ENCODE measurements around the gene TMTC1. TPM values are rescaled to one million over a fixed set of nuclear protein-coding genes. Genes with fewer than 3 reads are reported as not detected.
"Not testable (repeated sequence)": the region's sequence is repeated elsewhere in the genome, so short reads cannot be mapped to it uniquely, and the experiment has no call there.

The TMTC1 gene
- polyA plus RNA-seq, 5 donors: 1.0 to 3.9 (median 1.7) TPM

- DNase-seq: no peak
These were observed 210.8 kb downstream of the TMTC1 start for GRCh38 chr12:29572938-29573337.

- DNase-seq: no peak
These were observed 211.3 kb downstream of the TMTC1 start for GRCh38 chr12:29572464-29572863.

GRCh38 chr12:29569132-29569757 lies 214.5 kb downstream of the TMTC1 start:
- DNase-seq: no peak

GRCh38 chr12:29566441-29566840 lies 217.3 kb downstream of the TMTC1 start:
- DNase-seq: no peak

GRCh38 chr12:29565727-29566126 lies 218.0 kb downstream of the TMTC1 start:
- DNase-seq: no peak

- DNase-seq: no peak
These were observed 218.8 kb downstream of the TMTC1 start for GRCh38 chr12:29564925-29565324.

GRCh38 chr12:29563636-29564035 lies 220.1 kb downstream of the TMTC1 start:
- no peak for DNase-seq

- DNase-seq: no peak
These were observed 220.7 kb downstream of the TMTC1 start for GRCh38 chr12:29563071-29563470.

- no peak for DNase-seq
These were observed 221.5 kb downstream of the TMTC1 start for GRCh38 chr12:29562110-29562804.

GRCh38 chr12:29561664-29562071 lies 222.1 kb downstream of the TMTC1 start:
- DNase-seq: no peak

GRCh38 chr12:29559198-29559597 lies 224.5 kb downstream of the TMTC1 start:
- DNase-seq: no peak

- DNase-seq: no peak
These were observed 227.4 kb downstream of the TMTC1 start for GRCh38 chr12:29556363-29556762.

GRCh38 chr12:29555451-29555850 lies 228.3 kb downstream of the TMTC1 start:
- not testable (repeated sequence) for DNase-seq

GRCh38 chr12:29552994-29553748 lies 230.6 kb downstream of the TMTC1 start:
- DNase-seq: no peak

- peak; percentile 20 to 26 for DNase-seq
These were observed 231.3 kb downstream of the TMTC1 start for GRCh38 chr12:29552324-29552927.

- peak; percentile 34 to 49 for DNase-seq
These were observed 231.9 kb downstream of the TMTC1 start for GRCh38 chr12:29551812-29552211.

- DNase-seq: no peak
These were observed 235.9 kb downstream of the TMTC1 start for GRCh38 chr12:29547864-29548263.

GRCh38 chr12:29547151-29547632 lies 236.6 kb downstream of the TMTC1 start:
- no peak for DNase-seq

- no peak for DNase-seq
These were observed 237.7 kb downstream of the TMTC1 start for GRCh38 chr12:29546000-29546399.

GRCh38 chr12:29545102-29545467 lies 238.7 kb downstream of the TMTC1 start:
- no peak for DNase-seq

- DNase-seq: no peak
These were observed 239.2 kb downstream of the TMTC1 start for GRCh38 chr12:29544428-29545101.

- DNase-seq: peak; percentile 21 to 36
These were observed 240.7 kb downstream of the TMTC1 start for GRCh38 chr12:29543036-29543435.
